ENCODE results near the gene SLCO3A1. TPM values are rescaled to one million over a fixed set of nuclear protein-coding genes. Genes with fewer than 3 reads are reported as not detected.

Gene SLCO3A1
- total and polyA plus RNA-seq, 2 of the 8 experiments (the other 6 are each of a cell fraction or from before 2014, with no cell fraction given) = 15.1 to 20.4 TPM

- TF ChIP-seq ASH2L (IDR thresholded peaks at IDR 0.05; ENCODE audit: low read length) (peak; percentile 91), EP300 (IDR thresholded peaks at IDR 0.05; ENCODE audit: borderline replicate concordance in 1 of 2, low read depth in 2 of 2, low read length in 2 of 2) (peak in 1 of 2 experiments; percentile 86; a peak in 1 of 3 replicates)
Measured at GRCh38 chr15:92159906-92160841, 306.7 kb downstream of the SLCO3A1 start (continued).
